ENCODE measurements around the gene APOA4. TPM values are rescaled to one million over a fixed set of nuclear protein-coding genes. Genes with fewer than 3 reads are reported as not detected.
A peak's percentile ranks its signal among the peaks of the same experiment; 100 is the strongest.

APOA4 gene
- total and polyA plus RNA-seq, 2 of the 13 experiments (the other 11 are each of a cell fraction or from before 2014, with no cell fraction given), result 3.8 to 7.2 TPM

GRCh38 chr11:116792144-116792868, 30.8 kb downstream of the APOA4 start (continued):
- TF ChIP-seq ZNF609 (CRISPR knock-in tag; IDR thresholded peaks at IDR 0.05; ENCODE audit: borderline replicate concordance) (peak; percentile 58; the same call in 1 of the 2 replicates), NONO (IDR thresholded peaks at IDR 0.05) (no peak), NONO (CRISPR knock-in tag; conservative IDR thresholded peaks at IDR 0.05) (peak; percentile 95), AFF4 (CRISPR knock-in tag; IDR thresholded peaks at IDR 0.05) (0 out of 2 replicates have a peak, but pooled peaks have one; percentile 40), ZSCAN30 (CRISPR knock-in tag; IDR thresholded peaks at IDR 0.05) (no peak), YEATS4 (CRISPR knock-in tag; IDR thresholded peaks at IDR 0.05; ENCODE audit: borderline replicate concordance) (peak; percentile 21; the same call in 1 of the 2 replicates), ZNF543 (CRISPR knock-in tag; IDR thresholded peaks at IDR 0.05) (0 out of 2 replicates have a peak, but pooled peaks have one; percentile 20), FOXP4 (CRISPR knock-in tag; IDR thresholded peaks at IDR 0.05) (peak; percentile 59; the same call in 1 of the 2 replicates), SYNCRIP (IDR thresholded peaks at IDR 0.05; ENCODE audit: insufficient read depth, low read depth, low read length) (no peak), BCL3 (CRISPR knock-in tag; IDR thresholded peaks at IDR 0.05) (peak; percentile 32; the same call in 1 of the 2 replicates), ARHGAP35 (CRISPR knock-in tag; IDR thresholded peaks at IDR 0.05; ENCODE audit: borderline replicate concordance) (peak; percentile 35; the same call in 1 of the 2 replicates), ZNF101 (CRISPR knock-in tag; IDR thresholded peaks at IDR 0.05; ENCODE audit: borderline replicate concordance, low read depth) (no peak), PBX2 (CRISPR knock-in tag; IDR thresholded peaks at IDR 0.05) (no peak), HNRNPL (IDR thresholded peaks at IDR 0.05; ENCODE audit: low read depth, low read length) (peak; percentile 90; the same call in 1 of the 2 replicates)

All from HepG2 (cell line).